GM19025 (cell line): ENCODE measurements around the gene RNF26.

Source experiments
- ATAC-seq: cut with Tn5 transposase; IDR thresholded peaks from one replicate; pipeline ENCODE4 v1.9.1; 2021; ENCODE audit warnings: mild to moderate bottlenecking, low read depth, moderate library complexity; ENCODE audit not compliant: unreplicated experiment

Gene RNF26

DNA sequence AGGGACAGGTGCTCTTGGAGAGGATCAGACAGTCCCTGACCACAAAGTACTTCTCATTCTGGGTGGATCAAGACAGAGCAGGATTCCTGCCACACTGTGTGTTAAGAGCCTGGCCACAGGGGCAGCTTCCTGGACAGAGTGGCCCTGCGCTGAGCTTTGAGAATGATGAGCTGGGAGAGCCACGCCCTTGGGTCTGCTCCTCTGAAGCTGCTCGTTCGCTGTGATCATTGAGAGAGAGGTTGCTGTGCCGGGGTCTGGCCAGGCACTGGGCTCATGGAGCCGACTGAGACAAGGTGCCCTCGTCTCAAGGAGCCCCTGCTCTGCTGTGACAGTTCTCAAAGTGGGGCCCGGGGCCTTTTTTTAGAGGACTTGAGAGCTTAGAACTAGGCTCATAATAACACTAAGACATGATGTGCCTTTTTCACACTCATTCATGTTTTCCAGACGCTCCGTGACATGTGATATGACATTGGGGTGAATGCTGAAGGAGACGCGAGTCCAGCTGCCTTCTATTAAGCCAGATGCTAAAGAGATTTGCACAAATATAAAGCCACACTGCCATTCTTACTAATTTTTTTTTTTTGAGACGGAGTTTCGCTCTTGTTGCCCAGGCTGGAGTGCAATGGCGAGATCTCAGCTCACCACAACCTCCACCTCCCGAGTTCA is 13.7 kb downstream of the RNF26 start:
- ATAC-seq = no peak

DNA sequence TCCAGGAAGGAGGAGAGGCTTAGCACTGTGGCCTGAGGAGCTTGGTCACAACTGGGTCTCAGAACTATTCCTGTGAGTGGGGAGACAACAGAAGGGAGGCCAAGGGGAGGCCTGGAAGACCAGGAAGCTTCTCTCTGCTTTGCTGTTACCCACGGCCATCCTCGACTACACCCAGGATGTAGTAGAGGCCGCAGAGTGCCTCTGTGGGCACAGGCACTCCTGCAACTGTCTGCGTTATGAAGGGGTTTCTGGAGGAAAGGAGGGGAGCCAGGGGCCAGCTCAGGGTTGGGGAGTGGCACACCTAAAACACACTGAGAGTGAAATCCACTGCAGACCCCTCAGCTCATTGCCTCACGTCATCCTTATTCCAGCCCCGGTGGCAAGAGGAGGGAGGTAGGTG is 16.0 kb downstream of the RNF26 start:
- ATAC-seq = no peak

DNA sequence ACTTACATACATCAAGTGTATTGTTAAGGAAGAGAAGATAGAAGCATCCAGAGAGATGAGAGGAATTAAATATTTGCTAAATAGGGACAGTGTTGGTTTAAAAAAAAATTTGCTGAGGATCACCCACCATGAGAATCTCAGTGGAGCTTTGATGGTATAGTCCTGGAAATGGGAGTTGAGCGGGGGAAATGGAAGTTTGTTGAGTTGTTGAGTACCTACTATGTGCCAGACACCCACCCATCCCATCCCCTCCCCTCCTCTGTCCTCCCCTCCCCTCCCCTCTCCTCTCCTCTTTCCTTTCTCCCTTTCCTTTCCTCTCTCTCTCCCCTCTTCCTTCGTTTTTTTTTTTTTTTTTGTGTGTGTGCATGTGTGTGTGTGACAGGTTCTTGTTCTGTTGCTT is 16.9 kb downstream of the RNF26 start:
- no peak for ATAC-seq

DNA sequence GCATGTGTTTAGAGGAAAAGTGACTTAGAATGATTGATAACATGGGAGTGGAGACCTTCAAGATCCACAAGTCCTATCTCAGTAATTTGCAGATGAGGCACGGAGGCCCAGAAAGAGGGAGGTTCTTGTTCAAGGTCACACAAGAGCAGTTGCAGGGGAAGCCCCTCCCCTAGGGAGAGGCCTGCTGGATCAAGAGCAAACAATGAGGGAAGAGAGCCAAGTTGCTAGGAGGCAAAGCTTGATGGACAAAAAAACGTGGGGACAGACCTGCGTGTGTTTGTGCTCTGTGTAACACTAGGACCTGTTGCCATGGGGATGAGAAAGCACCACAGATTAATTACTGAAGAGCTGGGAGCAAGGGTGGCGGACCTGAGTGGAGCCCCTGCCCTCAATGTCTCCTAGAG is 18.5 kb downstream of the RNF26 start:
- ATAC-seq = no peak

DNA sequence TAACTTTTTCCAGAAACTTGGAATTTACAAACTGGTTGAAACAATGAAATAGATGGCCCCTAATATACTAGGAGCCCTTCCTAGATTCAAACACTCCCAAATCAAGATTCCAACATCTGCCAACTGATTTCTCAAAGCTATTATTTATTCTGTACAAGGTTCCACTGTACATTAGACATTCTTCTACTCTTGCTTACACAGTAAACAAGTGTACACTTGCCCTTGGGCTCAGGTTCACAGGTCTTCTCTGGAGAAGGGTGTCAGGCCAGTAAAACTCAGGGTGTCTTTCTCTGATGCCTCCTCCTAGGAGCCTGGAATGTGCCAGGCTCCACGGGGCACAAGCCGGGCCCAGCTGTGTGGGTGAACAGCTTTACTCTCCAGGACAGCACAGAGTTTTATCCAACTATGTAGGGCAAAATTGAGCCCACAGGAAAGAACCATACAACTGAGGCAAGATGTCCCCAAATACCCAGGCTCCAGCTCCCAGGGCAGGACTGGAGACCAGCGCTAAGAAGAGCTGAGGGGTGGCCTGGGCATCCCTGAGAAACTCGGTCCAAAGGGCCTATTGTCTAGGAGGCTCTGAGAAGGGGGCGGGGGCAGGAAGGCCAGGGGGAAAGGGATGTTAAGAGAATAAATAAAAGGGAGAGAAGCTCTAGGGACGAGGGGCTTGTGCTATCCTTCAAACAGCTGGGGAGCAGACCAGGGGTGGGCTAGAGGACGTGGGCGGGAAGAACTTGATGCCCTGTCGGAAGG is 20.9 kb downstream of the RNF26 start:
- ATAC-seq = no peak

DNA sequence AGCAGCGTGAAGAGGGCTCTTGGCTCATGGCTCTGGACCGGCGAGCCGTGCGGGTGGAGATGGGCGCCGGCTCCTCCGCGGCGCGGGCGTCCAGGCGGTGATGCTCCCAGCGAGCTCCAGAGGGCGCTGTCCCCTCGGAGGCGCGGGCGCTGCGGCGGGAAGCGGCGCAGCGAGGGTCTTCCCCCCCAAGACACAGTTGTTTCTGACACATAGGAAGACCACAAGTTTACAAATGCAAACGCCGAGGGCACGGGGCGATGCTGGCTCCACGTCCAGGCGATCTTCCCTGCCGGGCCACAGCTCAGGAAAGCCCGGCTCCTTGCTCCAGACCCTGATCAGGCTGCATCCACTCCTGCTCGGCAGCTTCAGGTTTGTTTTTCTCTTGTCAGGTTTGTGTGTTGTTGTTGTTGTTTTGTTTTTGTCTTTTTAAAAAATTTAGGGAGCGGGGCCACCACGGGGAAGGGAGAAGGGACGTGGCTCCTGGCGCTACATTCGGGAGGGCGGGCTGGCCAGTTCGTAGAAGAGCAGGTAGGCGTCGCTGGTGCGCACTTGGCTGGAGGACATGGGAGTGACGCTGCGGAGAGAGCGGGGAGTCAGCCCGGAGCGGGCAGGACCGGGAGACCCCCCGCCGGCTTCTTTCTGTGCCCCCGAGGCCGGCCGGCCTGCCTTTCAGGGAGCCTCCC is 22.2 kb downstream of the RNF26 start:
- ATAC-seq = peak; percentile 47

DNA sequence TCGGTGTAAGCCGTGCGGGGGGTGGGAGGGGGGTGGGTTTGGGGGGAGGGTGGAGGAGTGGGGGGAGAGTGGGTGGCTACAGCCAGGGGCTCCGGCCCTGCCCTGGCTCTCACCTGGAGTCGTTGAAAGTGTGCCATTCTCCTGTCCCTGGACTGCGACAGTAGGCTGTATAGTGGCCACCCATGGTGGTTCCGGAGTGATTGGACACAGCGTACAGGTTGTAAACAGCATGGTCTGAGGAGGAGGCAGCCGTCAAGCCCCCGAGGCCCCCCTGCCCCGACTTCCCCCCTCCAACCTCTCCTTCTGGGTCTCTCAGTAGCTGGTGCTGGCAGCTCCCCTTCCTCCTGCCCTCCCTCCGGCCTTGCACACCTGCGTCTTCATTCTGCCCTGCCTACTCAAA is 22.7 kb downstream of the RNF26 start:
- ATAC-seq = no peak

DNA sequence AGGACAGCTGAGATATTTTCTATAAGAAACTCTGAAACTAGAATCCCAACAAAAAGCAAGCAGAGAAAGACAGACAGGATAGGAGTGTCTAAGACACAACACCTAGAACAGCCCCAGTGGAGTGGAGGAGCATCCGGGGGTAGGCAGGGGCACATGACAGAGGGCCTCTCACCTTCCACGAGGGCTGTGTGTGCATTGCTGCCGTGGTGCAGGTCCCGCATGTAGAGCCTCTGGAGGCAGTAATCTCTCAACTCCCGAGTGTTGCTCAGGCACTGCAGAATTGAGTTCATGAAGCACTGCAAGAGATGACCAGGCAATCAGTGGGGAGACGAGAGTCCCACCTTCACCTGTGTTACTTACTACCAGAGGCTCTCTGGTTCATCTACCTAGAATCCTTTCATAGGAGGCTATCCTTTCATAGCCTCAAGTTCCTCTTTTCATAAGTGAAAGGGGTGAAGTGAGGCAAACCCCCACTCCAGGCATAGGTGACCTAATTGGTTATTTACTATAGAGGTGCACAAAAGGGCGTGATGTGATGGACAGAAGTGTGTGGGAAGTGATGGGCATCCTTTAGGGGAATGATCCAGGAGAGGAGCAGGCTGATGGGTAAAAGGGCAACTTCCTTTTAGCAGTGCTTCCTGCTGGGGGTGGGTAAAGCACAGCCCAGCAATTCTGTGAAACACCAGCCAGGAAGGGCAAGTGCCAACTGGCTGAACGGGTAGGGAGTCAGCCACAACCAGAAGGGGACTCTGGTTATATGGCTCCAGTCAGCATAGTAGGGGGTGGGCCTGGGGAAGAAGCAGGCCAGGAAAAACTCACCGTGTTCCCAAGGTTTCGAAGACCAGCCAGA is 25.3 kb downstream of the RNF26 start:
- no peak for ATAC-seq

DNA sequence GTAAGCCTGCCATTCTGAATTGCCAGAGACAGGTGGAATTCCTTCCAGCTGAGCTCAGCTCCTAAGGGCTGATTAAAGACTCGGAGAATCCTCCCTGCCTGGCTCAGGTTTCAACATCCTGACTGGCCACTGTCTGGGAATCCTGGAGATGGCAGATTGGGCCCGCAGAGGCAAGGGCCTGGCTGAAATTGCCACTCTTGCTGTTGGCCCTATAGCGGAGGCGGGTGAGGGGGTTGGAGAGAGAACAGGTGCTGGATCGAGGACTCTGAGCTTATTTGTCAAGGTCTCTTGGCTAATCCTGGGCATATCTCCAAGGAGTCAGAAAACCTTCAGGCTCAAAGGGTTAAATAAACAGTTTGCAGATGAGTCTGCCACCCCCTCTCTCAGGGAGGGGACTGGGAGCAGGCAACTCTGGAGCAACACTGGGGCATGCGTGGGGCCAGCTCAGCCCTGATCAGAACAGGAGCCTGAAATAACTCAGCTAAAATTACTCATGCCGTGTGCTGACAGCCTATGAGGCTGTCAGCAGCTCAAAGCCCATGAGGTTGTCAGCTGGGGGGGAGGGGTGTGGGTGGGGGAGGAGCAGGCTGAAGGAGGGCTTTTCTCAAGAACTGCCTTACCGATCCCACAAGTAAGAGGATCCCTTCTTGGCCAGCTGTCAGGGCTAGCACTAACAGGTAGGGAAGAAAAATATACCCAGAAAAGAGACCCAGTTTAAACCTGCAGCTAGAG is 26.9 kb downstream of the RNF26 start:
- ATAC-seq = no peak

DNA sequence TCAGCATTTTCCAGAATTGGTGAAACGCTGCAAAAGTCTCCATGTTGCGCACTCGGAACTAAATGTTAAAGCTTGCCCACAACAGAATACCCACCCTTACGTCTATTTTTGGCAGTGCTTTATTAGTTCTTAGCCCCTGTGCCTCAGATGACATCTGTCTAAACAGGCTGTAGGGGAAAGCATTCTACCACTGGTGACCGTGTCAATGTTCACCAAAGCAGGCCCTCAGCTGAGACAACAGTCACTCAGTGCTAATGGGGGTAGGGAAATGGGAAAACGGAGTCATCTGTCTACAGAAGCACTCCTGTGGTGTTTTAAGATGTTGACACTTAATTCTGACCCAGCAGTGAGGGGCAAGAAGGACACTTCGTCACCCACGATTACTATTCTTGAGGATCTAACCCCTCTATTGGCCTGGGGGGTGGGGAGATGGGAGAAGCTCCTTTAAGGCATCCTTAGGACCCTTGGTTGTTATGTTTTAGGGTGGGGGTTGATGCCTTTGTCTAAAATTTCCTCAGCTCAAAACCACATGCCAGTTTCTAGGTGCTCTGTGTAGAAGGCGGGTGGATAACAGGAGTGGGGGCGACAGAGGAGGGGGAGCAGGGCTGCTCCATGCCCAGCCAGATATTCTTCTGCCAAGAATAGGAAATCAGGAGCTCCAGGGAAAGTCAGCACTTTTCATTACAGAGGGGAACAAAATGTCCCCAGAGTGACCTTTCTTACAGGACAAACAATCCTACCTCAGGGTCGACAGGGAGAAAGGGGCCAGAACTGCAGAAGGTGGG is 27.8 kb downstream of the RNF26 start:
- ATAC-seq = no peak

DNA sequence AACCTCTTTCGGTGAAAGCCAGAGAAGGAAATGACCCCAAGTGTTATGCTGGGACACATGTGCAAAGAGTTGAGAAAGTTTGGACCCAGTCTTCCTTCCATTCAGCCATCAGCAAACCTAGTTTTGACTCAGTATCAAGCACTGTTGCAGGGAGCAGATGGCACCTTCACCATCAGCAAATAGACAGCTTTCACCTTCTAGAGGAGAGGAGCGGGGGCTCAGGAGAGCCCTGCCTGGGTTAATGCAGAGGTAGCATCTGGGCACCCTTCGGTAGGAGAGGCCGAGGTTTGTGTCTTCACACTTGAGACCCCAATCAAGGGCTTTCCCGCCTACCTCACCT is 28.4 kb downstream of the RNF26 start:
- ATAC-seq = no peak

DNA sequence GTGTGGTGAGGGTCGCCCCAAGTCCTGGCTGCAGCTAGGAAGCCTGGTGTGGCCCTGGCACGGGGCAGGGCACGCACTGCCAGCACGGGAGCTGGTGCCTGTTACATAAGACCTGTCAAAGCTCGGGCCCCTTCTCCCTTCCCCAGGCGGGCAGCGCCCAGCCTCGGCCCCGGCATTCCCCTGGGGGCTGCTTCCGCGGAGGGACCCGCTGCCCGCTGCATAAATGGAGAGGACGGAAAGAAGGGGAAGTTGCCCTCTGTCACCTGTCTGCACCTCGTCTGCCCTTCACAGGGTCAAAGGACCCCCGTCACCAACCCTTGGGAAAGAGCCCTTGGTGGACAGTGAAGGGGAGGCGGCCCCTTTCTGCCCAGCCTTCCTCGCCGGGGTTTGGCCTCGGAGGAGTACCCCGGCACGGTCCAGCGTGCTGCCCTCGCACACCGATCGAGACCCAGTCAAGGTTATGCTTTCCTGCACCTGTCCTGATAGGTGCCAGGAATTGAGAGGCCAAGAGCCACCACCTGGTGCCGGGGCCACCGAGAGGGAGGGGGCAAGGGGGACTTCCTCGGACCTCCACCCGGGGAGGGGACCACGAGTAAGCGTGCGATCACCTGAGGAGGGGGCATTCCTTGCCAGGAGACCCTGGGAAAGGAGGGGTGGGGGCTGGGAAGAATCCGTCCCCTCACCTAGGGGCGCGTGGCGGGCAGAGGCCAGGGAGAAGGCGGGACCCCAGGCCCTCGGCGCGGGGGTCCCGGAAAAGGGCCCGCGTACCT is 28.9 kb downstream of the RNF26 start:
- no peak for ATAC-seq

DNA sequence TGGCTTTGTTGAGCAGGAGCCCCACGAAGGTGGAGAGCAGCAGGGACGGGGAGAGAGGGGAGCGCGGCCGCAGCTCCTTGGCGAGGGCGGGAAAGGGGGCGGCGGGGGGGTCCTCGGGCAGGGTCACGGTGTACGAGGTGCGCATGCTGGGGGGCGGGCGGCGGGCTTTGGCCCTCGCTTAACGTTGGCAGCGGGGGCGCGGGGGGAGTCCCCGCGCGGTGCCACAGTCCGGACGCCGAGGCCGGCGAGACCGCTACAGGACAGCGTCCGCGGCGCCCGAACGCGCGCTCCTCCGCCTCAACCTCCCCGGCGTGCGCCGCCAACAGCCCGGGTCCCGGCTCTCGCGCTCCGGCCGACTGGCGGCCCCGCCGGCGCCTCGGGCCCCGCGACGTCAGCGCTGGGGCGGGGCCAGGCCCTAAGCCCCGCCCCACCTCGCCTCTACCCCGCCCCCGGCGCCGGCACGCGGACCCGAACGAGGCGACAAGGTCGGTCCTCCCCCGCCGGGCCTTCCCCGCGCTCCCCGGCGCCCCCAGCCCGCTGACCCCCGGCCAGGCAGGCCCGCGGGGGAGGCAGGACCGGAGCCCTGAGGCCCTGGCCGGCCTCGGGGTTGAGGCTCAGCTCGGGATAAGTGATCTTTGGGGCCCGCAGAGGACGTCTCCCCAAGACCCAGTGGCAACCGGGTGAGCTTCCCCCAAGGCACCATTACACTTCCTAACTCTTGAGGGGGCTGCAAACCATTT is 29.7 kb downstream of the RNF26 start:
- no peak for ATAC-seq

DNA sequence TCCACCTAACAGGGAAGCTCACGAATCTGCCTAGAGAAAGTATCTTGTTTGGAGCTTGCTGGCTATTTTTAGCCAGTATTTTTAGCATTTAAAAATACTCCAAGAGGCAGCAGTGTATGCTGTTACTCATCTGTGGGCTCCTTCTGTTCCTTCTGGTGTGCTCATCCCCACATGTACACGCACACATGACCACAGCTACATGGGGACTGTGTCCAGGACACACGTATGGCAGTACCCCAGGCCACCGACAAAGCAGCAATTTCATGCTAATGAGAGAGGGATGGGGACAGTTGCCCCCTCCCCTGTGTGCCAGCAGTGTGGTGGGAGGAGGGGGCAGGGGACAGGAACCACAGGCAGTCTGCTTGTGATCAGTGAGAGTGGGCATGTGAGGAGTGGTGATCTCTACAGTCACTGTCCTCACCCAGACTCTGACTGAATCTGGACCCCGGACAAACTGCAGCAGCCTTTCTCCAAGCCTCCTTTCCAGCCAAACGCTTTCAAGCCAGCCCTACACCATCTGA is 30.8 kb downstream of the RNF26 start:
- ATAC-seq = no peak

DNA sequence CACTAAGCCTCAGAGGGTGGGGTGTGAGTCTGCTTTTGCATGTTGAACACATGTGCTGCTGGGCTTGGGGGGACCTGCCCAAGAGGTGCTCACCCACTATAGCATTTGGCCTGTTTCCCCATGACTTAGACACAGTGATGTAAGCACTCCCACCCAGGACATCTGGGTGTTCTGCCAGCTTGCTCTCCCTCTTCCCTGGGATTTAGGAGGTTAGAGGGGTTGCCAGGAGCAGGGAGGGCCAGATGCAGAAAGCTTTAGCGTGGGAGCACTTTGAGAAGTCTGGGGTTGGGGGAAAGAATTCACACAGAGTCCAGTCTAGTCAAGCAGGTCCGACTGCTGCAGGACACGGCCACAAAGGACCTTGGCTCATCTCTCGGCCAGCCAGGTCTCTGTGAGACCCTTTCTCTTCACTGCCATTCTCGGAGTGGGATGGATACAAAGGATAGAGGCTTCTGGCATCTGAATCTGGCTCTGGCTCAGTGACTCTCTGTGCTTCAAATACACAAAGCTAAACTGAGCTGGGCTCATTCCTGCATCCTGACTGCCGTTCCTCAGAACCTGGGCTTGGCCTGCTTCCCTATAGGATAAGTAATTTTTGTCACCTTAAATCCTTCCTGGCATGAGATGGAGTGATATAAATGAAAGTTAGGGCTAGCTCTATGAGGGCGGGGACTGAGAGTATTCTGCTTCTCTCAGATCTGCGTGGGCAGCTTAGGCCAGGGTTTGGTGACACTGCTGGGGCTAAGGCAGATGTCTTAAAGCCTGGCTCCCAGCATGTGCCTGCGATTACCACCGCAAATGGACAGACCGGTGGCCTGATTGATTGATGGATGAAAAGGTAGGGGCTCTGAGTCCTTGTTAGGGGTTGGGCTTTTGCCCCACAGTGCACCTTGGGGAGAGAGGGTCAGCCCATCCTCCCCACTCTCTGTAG is 32.6 kb downstream of the RNF26 start:
- ATAC-seq = no peak

DNA sequence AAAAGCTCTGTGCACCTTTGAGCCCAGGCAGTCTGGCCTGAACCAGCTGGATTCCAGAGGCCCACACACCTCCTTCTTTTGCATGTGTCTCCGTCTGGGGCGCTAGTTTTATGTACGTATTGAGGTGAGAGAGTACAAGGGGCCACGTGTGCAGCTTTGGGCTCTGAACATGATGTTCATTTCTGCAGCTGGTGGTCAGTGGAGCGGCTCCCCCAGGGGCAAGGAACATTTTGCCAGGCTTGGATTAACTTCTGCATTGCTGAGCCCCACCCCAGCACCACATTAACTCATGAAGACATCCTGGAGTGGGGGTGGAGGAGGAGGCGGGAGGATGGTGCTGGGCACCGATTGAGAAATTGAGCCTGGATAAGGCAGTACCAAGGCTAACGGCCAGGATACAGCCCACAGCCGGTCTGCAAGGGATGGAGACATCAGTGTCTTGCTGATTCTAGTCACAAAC is 33.4 kb downstream of the RNF26 start:
- ATAC-seq = no peak
